Liver (tissue), 9 donors: Measurements from ENCODE around the gene MPP1. TPM values are rescaled to one million over a fixed set of nuclear protein-coding genes. Genes with fewer than 3 reads are reported as not detected.

Experiments
- DNase-seq: peaks from one replicate; pipeline ENCODE4 v3.0.0-alpha.2; 2017; ENCODE audit warnings: low spot score
- H3K27ac ChIP-seq, 2 donors: one replicate each; pipeline ENCODE4 v1.7.0; 2013; ENCODE audit warnings: inconsistent platforms in 2 of 2, low read length in 2 of 2, control low read depth in 1 of 2, low read depth in 1 of 2, mild to moderate bottlenecking in 1 of 2
- H3K27me3 ChIP-seq, 4 donors: one replicate each; pipeline versions ENCODE4 v1.6.1 to v1.7.0; 2013; ENCODE audit warnings: low read length in 3 of 4, inconsistent platforms in 1 of 4, mild to moderate bottlenecking in 1 of 4, moderate library complexity in 1 of 4; ENCODE audit not compliant: control insufficient read depth in 4 of 4, insufficient read depth in 4 of 4
- H3K36me3 ChIP-seq, 4 donors: one replicate each; pipeline versions ENCODE4 v1.6.1 to v1.7.0; 2013; ENCODE audit warnings: low read length in 3 of 4, mild to moderate bottlenecking in 3 of 4, low read depth in 1 of 4, moderate library complexity in 1 of 4; ENCODE audit not compliant: control insufficient read depth in 4 of 4, insufficient read depth in 3 of 4
- H3K4me1 ChIP-seq, 4 donors: one replicate each; pipeline versions ENCODE4 v1.6.1 to v1.7.0; 2013; ENCODE audit warnings: low read length in 3 of 4, mild to moderate bottlenecking in 3 of 4, moderate library complexity in 1 of 4; ENCODE audit not compliant: control insufficient read depth in 4 of 4, insufficient read depth in 4 of 4
- H3K4me3 ChIP-seq, 3 donors: one replicate each; pipeline versions ENCODE4 v1.6.1 to v1.7.0; 2013; ENCODE audit warnings: low read length in 3 of 3, control low read depth in 1 of 3, low read depth in 1 of 3, mild to moderate bottlenecking in 1 of 3
- H3K9ac ChIP-seq, 2 donors: one replicate each; pipeline ENCODE4 v1.7.0; 2013; ENCODE audit warnings: low read length in 2 of 2, mild to moderate bottlenecking in 2 of 2, moderate library complexity in 2 of 2, control low read depth in 1 of 2, low read depth in 1 of 2
- H3K9me3 ChIP-seq, 4 donors: one replicate each; pipeline versions ENCODE4 v1.6.1 to v1.7.0; 2013; ENCODE audit warnings: low read length in 3 of 4; ENCODE audit not compliant: control insufficient read depth in 4 of 4
- EGR1 ChIP-seq, 2 donors: IDR thresholded peaks; 2 replicates each; pipeline ENCODE4 v1.6.1; 2016 to 2018; ENCODE audit warnings: antibody characterized with exemption in 2 of 2, low read depth in 2 of 2
- FOXA2 ChIP-seq: IDR thresholded peaks from 2 replicates; pipeline ENCODE4 v1.6.1; 2016; ENCODE audit warnings: antibody characterized with exemption
- GABPA ChIP-seq, 2 donors: IDR thresholded peaks in 1 of 2; conservative IDR thresholded peaks in 1 of 2; 2 replicates each; pipeline ENCODE4 v1.6.1; 2016; ENCODE audit warnings: antibody characterized with exemption in 2 of 2, mild to moderate bottlenecking in 1 of 2, moderate library complexity in 1 of 2
- HNF4A ChIP-seq, 2 donors: conservative IDR thresholded peaks; 2 replicates each; pipeline ENCODE4 v1.6.1; 2016; ENCODE audit warnings: antibody characterized with exemption in 2 of 2, mild to moderate bottlenecking in 2 of 2
- NR2F2 ChIP-seq: IDR thresholded peaks from 2 replicates; pipeline ENCODE4 v1.6.1; 2016; ENCODE audit warnings: antibody characterized with exemption
- RAD21 ChIP-seq, 2 donors: IDR thresholded peaks; 2 replicates each; pipeline ENCODE4 v1.6.1; 2016; ENCODE audit warnings: antibody characterized with exemption in 2 of 2, mild to moderate bottlenecking in 2 of 2
- REST ChIP-seq: IDR thresholded peaks from 2 replicates; pipeline ENCODE4 v1.6.1; 2016; ENCODE audit warnings: antibody characterized with exemption, mild to moderate bottlenecking
- RXRA ChIP-seq, 2 donors: IDR thresholded peaks; 2 replicates each; pipeline ENCODE4 v1.6.1; 2017 to 2018; ENCODE audit warnings: antibody characterized with exemption in 2 of 2, mild to moderate bottlenecking in 1 of 2
- TAF1 ChIP-seq: conservative IDR thresholded peaks from 2 replicates; pipeline ENCODE4 v1.6.1; 2016; ENCODE audit warnings: antibody characterized with exemption, mild to moderate bottlenecking
- YY1 ChIP-seq: IDR thresholded peaks from 2 replicates; pipeline ENCODE4 v1.6.1; 2016; ENCODE audit warnings: antibody characterized with exemption, mild to moderate bottlenecking
- WGBS: extraction: QIAGEN DNeasy Blood & Tissue Kit; methylation state at CpG from one replicate; pipeline ENCODE4 v1.1.7; 2013; 5-methylcytosine and 5-hydroxymethylcytosine counted together
- polyA plus RNA-seq, 2 donors: library from polyadenylated mRNA; stranded (reverse) in 1 of 2; unstranded in 1 of 2; fragments of 200-250 nt in 1 of 2; fragments of >200 nt in 1 of 2; fragmentation: Nextera tagmentation in 1 of 2; extraction: Ambion mirVana in 1 of 2; gene quantifications; one replicate each; pipeline versions ENCODE4 v1.2.1 to v1.2.3, GENCODE V29; 2013 to 2015
- total RNA-seq, 2 donors: library from RNA; depleted of rRNA; stranded (reverse); fragments of >200 nt; gene quantifications; one replicate each; pipeline ENCODE4 v1.2.3, GENCODE V29; 2014
- TF ChIP-seq, protein P1 (sequence below): fragments of 150-350 bp; IDR thresholded peaks from 2 replicates; pipeline ENCODE4 v1.5.1; 2017; ENCODE audit warnings: improper control_type of control experiment, low read depth, low read length; ENCODE audit not compliant: missing input control
- donor health status: healthy.
- donor health status: healthy.
- donor health status: healthy.
- donor health status: healthy.
- donor health status: healthy.

The MPP1 gene
- total and polyA plus RNA-seq, 4 donors: 13.8 to 168 (median 23.4) TPM

DNA sequence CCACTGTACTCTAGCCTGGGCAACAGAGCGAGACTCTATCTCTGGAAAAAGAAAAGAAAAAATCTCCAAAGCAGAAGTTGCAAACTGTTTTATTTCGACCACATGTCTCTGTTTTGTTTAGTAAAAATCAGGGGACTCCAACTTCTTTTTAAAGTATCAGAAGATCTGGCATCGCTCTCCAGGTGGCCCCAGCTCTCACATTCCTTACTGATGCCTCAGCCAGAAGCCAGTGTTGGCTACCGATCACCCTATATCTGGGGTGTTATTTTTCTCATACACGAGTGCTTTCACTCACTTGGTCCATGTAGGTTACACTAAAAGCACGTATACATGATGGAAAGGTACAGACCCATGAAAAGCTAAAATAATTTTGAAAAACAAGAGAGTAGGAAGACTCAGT, 8.3 kb downstream of the MPP1 start:
- H3K4me1 ChIP-seq: peaks cover 8 to 24% (median 17%) of the 10 kb centered on the region in 4 donors
- H3K4me3 ChIP-seq: no peak overlapping the region
- H3K36me3 ChIP-seq: no peaks in the 10 kb centered on the region
- no peaks in the 10 kb centered on the region for H3K27me3 ChIP-seq
- no peak for DNase-seq
- no peak overlapping the region for H3K9ac ChIP-seq
- no peak overlapping the region for H3K27ac ChIP-seq
- TF ChIP-seq HNF4A (conservative IDR thresholded peaks at IDR 0.05) (no peak), NR2F2 (no peak), FOXA2 (no peak), GABPA (IDR thresholded peaks at IDR 0.05 in 1 of 2, conservative IDR thresholded peaks at IDR 0.05 in 1 of 2) (no peak), RAD21 (IDR thresholded peaks at IDR 0.05) (no peak), RXRA (IDR thresholded peaks at IDR 0.05) (no peak), TAF1 (no peak), REST (no peak), EGR1 (IDR thresholded peaks at IDR 0.05; ENCODE audit: low read depth in 2 of 2) (no peak)
- TF ChIP-seq, protein P1, sequence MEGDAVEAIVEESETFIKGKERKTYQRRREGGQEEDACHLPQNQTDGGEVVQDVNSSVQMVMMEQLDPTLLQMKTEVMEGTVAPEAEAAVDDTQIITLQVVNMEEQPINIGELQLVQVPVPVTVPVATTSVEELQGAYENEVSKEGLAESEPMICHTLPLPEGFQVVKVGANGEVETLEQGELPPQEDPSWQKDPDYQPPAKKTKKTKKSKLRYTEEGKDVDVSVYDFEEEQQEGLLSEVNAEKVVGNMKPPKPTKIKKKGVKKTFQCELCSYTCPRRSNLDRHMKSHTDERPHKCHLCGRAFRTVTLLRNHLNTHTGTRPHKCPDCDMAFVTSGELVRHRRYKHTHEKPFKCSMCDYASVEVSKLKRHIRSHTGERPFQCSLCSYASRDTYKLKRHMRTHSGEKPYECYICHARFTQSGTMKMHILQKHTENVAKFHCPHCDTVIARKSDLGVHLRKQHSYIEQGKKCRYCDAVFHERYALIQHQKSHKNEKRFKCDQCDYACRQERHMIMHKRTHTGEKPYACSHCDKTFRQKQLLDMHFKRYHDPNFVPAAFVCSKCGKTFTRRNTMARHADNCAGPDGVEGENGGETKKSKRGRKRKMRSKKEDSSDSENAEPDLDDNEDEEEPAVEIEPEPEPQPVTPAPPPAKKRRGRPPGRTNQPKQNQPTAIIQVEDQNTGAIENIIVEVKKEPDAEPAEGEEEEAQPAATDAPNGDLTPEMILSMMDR: no peak
- WGBS: 88% methylated on average over 6 of the region's 6 CpGs
- no peaks in the 10 kb centered on the region for H3K9me3 ChIP-seq

- Histone ChIP-seq H3K9me3 (no peaks in the 10 kb centered on the region), H3K4me3 (no peak overlapping the region), H3K27ac (no peak overlapping the region), H3K4me1 (peaks cover 6 to 21% (median 10%) of the 10 kb centered on the region in 4 donors), H3K9ac (no peak overlapping the region), H3K36me3 (no peaks in the 10 kb centered on the region), H3K27me3 (no peaks in the 10 kb centered on the region)
- no peak for TF ChIP-seq FOXA2
- no peak for TF ChIP-seq YY1
- TF ChIP-seq TAF1: no peak
- TF ChIP-seq, protein P1: no peak
- no peak for DNase-seq
- WGBS: 89% methylated on average over 2 of the region's 2 CpGs
Measured at GRCh38 chrX:154795016-154795415, 10.3 kb downstream of the MPP1 start.
